Activated T-cell treated with anti-CD3 and anti-CD28 coated beads for 1 hour (primary cell): ENCODE results near the gene FGB.
"Not testable (repeated sequence)": the region's sequence is repeated elsewhere in the genome, so short reads cannot be mapped to it uniquely, and the experiment has no call there.

ENCODE experiments used
- DNase-seq: peaks from one replicate; pipeline ENCODE4 v3.0.0-alpha.2; 2020; ENCODE audit warnings: low read depth

The FGB gene

DNA sequence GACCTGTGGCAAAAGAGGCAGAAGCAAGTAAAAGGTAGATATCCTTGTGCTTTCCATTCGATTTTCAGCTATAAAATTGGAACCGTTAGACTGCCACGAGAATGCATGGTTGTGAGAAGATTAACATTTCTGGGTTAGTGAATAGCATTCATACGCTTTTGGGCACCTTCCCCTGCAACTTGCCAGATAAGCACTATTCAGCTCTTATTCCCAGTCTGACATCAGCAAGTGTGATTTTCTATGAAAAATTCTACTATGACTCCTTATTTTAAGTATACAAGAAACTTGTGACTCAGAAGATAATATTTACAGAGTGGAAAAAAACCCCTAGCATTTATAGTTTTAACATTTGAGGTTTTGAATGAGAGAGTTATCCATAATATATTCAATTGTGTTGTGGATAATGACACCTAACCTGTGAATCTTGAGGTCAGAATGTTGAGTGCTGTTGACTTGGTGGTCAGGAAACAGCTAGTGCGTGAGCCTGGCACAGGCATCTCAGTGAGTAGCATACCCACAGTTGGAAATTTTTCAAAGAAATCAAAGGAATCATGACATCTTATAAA lies 3.9 kb downstream of the FGB start:
- DNase-seq: no peak

DNA sequence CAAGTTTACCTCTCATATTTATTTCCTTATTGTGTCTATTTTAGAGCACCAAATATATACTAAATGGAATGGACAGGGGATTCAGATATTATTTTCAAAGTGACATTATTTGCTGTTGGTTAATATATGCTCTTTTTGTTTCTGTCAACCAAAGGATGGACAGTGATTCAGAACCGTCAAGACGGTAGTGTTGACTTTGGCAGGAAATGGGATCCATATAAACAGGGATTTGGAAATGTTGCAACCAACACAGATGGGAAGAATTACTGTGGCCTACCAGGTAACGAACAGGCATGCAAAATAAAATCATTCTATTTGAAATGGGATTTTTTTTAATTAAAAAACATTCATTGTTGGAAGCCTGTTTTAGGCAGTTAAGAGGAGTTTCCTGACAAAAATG lies 6.2 kb downstream of the FGB start:
- DNase-seq: no peak

DNA sequence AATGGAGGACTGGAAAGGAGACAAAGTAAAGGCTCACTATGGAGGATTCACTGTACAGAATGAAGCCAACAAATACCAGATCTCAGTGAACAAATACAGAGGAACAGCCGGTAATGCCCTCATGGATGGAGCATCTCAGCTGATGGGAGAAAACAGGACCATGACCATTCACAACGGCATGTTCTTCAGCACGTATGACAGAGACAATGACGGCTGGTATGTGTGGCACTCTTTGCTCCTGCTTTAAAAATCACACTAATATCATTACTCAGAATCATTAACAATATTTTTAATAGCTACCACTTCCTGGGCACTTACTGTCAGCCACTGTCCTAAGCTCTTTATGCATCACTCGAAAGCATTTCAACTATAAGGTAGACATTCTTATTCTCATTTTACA lies 6.8 kb downstream of the FGB start:
- no peak for DNase-seq

DNA sequence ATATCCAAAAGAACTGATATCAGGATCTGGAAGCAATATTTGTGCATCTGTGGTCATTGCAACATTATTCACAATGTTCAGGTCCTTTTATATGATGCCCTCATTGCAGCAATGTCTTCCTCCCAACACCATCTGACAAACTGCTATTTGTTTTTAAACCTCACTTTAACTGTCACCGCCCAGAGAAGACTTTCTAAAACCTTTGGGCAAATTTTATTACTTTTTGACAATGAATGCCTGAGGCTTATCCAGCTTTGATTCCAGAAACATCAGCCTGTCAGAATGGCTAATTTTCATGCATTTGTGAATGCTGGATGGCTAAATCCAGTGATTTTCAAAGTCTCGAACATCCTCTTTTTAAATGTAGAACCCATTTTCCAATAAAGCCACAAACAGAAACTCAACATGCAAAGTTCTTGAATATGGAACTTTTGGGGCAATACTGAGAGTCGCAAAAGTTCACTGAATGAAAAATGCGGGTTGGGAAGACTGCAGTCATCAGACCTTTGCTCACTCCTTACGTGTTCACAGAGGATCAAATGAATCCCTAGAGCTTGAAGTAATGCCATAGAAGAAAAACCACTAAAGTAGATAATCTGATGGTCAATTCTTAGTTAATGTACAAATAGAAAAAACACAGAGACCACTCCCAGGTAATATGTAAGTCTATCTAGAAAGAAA lies 10.5 kb downstream of the FGB start:
- no peak for DNase-seq

DNA sequence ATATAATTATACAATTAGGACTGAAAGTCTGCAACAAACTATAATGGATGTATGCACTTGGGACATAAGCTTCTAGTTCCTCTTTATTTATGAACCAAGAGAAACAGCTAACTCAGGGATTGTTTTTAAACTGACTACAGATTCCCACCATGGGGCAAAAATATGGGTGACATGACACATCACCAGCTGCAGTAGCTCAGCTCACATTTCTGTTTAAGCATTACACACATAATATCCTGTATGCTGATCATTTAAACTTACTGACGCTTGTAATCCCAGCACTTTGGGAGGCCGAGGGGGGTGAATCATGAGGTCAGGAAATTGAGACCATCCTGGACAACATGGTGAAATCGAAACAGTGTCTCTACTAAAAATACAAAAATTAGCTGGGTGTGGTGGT lies 11.5 kb downstream of the FGB start:
- DNase-seq: no peak

DNA sequence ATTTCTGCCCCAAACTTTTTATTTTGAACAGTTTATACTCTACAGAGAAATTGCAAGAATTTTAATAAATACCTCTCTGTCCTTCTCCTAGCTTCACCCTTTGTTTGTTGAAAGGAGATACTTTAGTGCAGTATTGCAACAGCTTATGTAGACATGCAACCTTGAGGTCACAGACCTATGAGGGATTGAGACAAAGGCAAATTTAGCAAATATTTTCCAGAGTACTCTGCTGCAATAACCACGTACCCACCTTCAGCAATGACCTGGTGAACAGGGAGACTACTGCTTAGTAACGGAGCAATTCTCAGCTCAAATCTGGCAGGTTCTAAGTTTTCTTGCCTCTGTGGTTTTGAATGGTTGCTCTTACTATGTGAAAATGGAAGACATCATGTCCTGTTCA lies 14.5 kb downstream of the FGB start:
- no peak for DNase-seq

DNA sequence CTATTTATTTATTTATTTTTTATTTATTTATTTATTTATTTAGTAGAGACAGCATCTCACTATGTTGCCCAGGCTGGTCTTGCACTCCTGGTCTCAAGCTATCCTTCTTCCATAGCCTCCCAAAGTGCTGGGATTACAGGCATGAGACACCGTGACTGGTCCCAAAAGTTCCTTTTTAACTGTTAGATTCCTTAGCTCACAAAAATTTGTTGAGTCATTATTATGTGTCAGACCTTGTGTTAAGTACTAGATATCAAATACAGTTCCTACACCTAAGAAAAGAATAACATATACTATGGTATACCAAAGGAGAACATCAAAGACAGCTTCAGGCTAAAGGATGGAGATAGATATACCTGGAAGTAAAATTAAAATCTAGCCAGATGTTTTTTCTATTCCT lies 16.1 kb downstream of the FGB start:
- DNase-seq: no peak

DNA sequence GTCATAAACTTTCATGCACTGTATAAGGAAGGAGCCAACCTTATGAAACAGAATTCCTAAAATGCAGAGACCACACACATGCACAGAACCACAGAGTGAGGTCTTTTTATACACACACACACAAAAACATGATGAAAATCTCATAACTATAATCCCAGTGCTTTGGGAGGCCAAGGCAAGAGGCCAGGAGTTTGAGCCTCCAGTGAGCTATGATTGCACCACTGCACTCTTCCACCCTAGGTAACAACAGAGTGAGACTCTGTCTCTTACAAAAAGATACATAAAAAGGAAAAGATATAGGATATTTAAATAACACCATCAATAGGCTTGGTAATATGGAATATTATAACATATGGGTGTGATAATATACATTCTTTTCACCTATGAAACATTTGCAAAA lies 17.1 kb downstream of the FGB start:
- DNase-seq: no peak

DNA sequence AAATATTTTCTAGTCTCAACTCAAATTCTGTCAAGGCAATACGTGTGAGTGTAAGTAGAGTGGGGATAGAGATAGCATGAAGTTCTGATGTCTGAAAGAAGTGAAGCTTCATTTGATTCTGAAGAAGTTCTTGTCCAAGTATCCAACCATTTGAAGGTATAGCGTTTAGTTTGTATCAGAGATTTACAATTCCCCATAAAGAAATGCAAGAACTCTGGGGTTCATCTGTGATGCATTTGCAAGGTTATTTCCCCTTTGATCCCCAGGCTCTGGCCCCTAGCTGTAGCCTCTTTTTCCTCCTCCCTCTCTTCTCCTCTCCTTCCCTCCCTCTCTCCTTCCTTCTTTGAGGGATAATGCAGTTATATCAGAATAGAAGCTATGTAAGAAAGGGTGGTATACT lies 19.9 kb downstream of the FGB start:
- DNase-seq: no peak

DNA sequence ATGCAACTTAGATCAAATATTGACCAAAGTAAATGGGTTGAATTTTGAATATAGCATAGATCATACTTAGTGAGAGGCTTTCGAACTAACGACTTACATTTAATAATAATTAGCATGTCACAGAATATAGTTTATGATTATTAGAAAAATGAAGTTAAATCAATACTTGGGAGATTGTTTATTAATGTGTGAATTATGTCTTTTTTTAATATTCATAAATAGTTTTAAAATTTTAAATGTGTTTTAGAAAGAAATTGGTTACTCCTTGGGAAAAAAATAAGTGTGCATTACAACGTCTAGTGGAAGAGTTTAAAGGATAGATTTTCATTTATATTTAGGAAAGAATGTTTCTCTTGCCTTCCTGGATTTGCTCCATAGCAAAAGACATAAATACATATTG lies 20.4 kb downstream of the FGB start:
- no peak for DNase-seq

DNA sequence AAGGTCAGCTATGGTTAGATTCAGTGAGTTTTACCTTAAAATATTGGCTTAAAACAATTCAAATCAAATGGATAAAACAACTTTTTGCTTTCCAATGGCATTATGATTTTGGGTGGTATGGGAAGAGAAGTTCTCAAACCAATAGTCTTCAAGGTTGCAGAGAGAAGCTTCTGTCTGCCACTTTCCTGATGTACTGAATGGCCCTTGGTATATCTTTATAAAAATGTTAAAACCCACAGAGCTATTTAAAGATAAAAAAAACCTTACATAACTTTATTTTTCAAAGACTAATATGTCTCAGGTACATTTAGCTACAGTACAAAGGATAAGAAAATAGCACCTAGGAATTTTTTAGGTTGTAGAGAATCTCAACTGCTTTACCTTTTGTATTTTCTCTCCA lies 20.9 kb downstream of the FGB start:
- DNase-seq: no peak

DNA sequence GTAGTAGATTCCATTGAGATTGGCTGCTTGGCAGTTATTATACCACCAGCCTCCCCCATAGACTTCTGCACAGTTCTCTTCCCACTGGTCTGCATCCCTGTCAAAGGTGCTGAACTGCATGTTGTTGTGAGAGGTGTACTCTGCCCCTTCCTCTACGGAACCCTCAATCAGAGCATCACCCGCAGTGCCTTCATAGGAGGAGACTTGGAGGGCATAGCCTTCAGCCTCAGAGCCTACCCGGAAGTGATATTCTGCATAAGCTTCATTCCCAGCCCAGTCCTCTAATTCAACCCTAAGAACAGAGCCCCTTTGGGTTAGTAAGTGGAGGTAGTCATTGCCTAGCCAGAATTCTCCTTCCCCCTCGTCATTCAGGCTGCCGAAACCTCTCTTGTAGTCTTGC lies 21.4 kb downstream of the FGB start:
- no peak for DNase-seq

DNA sequence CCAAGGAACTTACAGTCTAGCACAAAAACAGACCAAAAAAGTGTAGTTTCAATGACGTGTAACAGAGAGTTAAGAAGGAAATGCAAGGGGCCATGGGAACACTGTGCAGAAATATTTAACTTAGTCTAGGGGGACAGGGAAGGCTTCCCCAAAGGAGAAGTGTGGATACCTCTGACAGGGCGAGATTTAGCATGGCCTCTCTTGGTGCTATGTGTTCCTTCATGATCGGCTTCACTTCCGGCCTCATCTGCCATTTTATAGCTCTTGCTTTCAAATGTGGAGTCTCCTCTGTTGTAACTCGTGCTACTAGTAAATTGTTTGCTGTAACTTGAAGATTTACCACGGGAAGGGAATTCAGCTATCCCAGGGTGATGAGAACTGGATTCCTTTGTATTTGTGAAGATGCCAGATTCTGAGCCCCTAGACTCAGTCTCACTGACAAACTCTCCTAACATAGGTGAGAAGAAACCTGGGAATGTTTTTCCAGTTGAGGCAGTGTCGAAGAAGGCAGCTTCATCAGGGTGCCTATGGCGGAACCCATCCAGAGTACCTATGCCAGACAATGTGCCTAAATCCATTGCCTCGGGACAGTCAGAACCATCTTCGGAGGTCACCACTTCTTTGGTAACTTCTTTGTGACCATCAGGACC lies 22.7 kb downstream of the FGB start:
- no peak for DNase-seq

DNA sequence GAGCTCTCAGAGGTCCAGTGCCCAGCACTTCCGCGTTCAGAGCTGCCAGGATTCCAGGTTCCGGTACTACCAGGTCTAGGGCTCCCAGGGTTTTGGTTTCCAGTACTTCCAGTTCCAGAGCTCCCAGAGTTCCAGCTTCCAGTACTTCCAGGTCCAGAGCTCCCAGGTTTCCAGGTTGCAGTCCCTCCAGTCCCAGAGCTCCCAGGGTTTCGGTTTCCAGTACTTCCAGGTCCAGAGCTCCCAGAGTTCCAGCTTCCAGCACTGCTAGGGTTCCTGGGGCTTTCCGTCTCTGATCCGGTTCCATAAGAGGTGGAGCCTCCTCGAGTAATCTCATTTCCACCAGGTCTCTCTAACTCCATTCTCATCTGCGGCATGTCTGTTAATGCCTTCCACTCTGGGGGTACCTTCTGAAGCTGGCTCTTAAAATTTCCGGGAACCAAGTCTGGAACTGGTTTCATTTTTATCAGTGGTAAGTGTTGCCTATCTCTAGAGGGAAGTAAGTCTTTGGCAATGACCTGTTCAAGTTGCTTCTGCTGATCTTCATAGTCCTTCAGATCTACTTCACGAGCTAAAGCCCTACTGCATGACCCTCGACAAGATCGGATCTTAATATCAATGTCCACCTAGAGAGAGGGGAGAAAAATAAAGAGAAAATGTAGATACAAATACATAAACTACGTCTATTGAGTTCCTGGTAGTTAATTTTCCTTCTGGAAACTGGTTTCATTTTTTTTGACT lies 23.7 kb downstream of the FGB start:
- no peak for DNase-seq

DNA sequence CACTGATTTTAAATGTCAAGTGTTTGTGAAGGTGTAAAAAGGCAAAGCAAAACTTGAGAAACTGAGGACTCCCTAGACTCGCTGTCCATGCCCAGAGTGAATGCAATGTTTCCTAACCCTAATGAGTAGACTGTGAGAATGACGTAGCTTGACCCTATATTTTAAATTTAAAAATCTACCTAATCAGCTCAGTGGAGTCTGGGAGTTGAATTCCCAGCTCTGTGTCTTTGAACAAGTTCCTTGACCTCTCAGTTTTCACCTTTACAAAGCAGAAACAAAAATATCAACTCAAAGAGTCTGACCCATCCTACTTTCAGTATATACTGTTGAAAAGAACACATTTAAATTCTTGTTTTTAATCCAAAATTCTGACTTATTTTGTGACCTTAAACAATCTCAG lies 25.4 kb downstream of the FGB start:
- no peak for DNase-seq

DNA sequence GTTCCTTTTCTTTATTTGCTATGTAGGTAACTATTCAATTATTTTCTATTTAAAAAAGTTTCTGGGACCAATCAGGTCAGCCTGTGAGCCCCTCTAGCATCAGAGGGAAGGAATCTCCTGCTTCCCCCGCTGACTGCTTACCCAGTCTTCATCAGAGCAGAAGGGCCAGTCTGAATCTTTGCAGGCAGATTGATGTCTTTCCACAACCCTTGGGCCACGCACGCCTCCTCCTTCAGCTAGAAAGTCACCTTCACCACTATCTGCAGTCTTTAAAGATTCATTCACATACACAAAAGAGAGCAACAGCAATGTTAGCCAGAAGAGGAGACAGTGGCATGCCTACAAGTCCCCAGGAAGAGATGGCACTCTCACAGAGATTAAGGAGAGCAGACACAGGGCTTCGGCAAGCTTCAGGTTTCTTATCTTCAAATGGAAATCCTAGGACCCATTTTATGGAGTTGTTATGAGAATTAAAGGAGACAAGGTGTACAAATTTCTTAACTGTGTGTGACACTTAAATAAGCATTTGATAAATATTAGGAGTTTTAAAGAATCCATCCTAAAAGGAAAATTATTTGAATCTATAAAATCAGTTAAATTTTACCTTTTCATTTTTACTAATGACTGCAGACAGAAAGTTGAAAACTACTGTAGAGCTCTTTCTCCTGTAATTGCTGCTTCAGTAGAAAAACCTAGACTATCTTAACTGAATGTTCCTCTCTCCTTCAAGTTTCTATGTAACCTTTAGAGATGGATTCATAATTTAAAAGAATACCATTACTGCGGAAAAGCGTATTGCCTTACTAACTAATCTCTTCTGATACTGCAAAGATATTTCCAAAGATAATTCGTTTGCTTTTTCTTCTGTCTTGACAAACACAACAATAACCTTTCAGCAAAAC lies 26.7 kb downstream of the FGB start:
- DNase-seq: no peak

DNA sequence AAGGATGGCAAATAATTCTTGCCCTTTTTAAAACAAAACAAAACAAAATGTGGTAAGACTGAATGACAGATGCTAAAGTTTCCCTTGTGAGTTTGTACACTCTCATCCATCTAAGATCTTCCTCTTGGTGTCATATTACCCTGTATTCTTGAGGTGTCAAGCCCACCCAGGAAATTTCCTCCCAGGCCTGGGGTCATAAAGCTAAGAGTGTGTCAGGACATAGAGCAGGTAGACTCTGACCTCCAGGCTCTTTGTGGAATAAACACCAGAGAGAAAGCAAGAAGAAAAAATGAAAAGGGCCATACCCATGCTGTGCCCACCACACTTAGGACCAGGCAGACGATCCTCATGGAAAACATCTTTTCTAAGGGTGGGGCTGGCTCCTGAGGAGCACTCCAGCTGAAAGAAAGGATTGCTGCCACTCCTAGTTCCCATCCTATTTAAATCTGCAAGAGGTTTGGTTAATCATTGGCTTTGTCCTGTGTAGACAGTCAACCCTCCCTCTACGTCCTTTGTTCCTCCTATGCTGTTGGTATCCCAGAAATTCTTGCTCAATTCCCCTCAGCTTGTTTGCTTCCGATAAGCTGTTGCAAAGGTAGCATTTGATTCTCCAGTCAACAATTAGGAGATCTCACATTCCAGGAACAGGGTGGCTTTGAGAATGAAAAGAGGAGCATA lies 27.7 kb downstream of the FGB start, which contains the start of gene FGA:
FGA (minus strand) TSS at position 414 of the 678 bp plus-strand sequence; CDS start at position 359, 55 bp downstream.
- DNase-seq: no peak

DNA sequence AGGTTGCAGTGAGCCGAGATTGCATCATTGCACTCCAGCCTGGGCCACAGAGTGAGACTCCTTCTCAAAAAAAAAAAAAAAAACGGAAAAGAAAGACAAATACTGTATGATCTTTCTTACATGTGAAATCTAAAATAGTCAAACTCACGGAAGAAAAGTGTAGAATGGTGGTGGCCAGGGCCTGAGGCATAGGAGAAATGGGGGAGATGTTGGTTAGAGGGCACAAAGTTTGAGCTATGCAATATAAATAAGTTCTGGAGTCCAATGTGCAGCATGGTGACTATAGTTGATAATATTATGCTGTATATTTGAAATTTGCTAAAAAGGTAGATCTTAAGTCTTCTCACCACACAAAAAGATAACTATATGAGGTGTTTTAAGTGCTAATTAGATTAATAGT lies 29.1 kb downstream of the FGB start:
- DNase-seq: no peak

DNA sequence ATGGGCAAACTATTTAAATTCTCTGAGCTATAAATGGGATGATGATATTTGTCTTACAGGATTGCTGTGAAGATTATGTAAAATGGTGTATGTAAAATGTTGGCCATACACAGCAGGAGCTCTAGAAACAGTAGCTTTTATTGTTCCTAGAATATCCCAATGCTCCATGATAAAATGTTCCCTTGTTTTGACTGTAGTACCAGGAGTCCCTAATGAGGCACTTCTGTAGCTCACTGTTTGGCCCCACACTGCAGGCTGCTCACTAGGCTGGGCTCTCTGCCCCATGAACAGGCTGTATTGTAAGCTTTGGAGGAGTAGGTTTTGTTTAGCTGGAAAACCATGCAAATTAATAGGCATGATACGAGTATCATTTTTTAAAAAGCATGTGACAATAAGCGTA lies 31.1 kb downstream of the FGB start:
- DNase-seq: no peak

DNA sequence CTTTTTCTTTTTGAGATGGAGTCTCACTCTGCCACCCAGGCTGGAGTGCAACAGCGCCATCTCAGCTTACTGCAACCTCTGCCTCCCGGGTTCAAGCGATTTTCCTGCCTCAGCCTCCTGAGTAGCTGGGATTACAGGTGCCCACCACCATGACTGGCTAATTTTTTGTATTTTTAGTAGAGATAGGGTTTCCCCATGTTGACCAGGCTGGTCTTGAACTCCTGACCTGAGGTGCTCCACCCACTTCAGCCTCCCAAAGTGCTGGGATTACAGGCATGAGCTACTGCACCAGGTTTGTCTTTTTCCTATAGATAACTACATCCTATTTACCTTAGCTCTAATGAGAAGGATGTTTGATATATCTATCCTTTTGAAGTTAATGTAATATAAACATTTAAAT lies 31.5 kb downstream of the FGB start:
- not testable (repeated sequence) for DNase-seq

DNA sequence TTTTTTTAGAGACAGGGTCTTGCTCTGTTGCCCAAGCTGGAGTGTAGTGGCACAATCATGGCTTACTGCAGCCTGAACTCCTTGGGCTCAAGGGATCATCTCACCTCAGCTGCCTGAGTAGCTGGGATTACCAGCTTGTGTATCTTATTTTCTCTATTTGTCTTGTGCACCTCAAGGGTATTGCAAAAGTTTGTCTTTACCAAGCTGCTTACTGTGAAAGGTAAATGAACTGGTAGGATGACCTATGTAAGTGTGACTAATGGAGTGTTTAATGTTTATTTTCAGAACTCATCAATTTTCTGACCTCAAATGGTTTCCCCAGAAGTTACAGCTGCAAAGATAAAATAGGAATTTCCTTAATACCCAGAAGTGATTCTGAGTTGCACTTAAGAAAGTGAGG lies 33.0 kb downstream of the FGB start:
- DNase-seq: no peak
